Amygdala (tissue), 56 donors: ENCODE measurements around the gene GSTA5.
A peak's percentile ranks its signal among the peaks of the same experiment; 100 is the strongest.
"Not testable (repeated sequence)": the region's sequence is repeated elsewhere in the genome, so short reads cannot be mapped to it uniquely, and the experiment has no call there.

Source experiments
- DNase-seq, 56 donors: peaks; one replicate each; lab custom pipeline; 2025; lab: John Stamatoyannopoulos, UW

The GSTA5 gene

GRCh38 chr6:52840763-52841585, at the start of gene GSTA5:
Gene GSTA5, minus strand, starts transcription at chr6:52840813.
- DNase-seq, result no peak

DNA sequence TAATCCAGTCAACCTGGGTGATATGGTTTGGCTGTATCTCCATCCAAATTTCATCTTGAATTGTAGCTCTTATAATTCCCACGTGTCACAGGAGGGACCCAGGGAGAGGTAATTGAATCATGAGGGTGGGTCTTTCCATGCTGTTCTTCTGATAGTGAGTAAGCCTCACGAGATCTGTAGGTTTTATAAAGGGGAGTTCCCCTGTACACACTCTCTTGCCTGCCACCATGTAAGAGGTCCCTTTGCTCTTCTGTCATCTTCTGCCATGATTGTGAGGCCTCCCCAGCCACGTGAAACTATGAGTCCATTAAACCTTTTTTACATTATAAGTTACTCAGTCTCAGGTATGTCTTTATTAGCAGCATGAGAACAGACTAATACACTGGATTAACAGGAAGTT, 49.4 kb upstream of the GSTA5 start:
- DNase-seq, result no peak

- no peak for DNase-seq
Measured at GRCh38 chr6:52887910-52888524, 47.4 kb upstream of the GSTA5 start.

DNA sequence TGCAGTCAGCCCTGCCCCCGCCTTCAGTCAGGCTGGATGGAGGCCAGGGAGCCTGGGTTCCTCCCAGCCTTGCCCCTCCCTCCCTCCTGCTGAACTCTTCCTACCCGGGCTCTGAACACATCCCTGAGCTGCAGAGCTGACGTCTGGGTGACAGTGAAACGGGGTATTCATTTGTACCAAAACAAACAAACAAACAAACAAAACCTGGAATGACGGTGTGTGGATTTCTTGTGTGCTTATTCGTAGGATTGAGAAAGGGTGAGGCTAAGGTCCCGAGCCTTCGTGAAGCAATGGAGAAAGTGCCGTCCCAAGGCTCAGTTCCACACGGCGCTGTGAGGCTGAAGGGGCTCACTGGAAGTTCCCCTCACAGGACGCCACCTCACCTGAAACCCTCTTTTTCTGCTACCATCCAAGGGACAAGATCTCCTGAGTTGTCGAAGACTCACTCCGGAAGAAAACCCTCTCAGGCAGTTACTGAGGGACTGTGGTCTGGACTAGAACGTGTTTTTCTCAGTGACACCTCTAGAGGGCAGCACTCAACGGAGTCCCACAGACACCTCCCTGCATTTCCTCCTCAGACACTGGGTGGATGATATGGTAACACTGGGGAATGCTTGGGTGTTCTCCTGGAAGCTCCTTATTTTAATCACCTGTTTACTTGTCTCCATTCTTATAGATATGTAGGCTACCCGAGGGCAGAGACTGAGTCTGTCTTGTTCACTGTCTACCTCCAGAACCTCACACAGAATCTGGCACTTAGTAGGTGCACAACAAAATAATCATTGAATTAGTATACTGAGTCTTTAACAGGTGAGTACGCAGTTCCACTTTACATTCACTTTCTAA, 41.6 kb upstream of the GSTA5 start:
- peak in 47 of 56 donors; percentile 2 to 69 (median 18) for DNase-seq

DNA sequence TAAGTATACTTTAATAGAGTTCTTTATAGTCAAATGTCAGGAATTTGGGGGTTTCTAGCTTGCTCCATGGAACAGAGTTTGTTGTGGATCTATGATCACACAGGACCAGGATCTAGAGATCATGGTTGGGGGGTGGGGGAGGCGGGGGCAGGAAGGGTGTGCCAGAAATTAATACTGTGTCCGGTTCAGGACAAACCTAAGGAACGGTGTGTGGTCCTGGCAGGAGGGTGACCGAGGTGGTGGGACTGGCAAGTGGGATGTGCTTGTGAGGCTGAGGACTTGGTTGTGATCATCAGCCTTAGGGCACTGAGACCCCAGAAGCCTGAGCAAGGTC, 41.0 kb upstream of the GSTA5 start:
- DNase-seq, result no peak

DNA sequence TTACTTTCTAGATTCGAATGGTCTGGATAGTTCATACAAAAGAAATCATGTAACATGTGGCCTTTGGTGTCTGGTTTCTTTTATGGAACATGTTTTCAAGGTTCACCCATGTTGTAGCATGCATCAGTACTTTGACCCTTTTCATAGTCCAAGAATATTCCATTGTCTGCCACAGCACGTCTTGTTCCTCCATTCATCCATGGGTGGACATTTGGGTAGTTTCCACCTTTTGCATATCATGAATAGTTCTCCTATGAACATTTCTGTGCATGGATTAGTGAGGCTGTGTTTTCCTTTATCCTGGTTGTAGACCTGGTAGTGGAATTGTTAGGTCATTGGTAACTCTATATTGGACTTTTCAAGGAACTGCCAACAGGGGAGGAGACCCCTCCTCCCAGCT, 37.2 kb upstream of the GSTA5 start:
- no peak for DNase-seq

DNA sequence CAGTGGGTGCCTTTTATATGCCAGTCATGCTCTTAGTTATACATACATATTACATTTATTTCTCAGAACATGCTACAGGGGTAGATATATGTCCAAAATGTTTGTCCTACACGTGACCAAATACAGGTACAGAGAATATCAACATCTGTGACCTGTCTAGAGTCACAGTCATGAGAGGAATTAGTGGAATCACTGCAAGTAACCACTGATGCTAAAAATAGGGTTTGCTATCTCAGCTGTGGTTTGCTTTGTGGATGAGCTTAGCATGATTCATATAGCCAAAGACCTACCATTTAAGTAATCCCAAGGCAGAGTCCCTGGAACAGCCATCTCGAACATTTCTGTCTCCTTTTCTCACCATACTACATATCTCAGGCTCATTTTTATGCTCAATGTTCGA, 36.6 kb upstream of the GSTA5 start:
- no peak for DNase-seq

DNA sequence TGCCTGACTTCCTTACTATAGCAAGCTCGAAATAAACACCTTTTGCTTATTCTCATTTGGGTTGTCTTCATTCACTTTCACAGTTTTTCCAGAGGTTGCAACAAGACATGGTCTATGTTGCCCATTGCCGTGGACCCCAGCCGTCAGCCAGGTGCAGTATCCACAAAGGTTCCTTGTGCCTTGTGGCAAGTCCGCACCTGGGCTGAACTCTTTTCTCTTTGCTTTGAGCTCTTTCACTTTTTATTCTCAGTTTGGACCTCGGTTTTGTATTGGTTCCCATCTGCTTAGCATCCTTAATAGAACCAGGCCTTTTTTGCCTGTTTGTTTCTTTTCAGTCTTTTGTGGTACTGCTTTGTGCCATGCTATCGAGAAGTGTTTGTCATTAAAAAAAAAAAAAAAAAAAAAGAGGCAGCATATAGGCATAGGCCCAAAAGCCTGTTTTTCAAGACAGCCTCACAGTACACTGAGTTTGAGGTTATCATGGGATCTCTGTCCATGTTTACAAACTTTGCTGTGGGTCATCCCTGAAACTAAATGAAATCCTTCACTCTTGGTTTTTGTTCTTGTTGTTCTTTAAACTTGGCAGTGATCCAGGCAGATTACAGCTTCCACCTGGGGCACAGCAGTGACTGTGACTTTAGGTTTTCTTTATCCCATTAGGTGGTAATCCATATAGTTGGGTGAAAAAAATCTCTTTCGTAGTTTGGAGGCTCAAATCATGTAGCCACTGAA, 35.6 kb upstream of the GSTA5 start:
- no peak for DNase-seq

DNA sequence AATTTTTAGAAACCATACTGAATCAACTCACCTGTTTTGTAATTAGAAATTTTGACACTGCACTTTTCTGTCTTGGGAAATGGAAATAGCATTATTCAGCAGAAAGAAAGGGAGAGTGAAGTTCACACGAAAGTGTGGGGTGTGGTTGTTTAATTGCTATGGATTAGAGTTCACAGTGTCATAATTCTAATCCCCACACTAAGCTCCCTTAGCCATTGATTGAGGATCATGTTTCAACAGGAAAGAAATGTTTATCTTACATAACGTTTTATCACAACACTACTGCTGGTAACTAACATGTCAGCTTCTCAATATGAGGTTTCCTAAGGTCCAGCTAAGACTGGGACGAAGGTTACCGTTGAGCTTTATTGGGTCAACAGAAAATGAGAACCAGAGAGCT, 31.4 kb upstream of the GSTA5 start:
- no peak for DNase-seq

DNA sequence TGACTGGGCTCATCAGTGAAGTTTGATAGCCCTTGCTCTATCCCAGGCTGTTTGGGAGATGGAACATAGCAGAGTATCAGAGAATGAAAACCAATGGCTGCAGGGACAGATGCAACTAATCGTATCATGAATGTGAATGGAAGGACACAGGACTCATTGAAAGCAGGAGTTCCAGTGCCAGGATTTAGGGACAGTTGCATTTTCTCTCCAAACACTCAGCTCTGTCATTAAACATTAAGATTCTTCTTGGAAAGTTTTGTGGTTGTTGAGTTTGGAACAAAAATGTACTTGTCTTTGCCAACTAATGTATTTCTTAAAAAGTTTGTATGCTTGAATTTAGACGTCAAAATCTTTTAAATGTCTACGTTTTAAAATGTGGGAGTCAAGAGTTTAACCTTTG, 31.0 kb upstream of the GSTA5 start:
- DNase-seq, result no peak

DNA sequence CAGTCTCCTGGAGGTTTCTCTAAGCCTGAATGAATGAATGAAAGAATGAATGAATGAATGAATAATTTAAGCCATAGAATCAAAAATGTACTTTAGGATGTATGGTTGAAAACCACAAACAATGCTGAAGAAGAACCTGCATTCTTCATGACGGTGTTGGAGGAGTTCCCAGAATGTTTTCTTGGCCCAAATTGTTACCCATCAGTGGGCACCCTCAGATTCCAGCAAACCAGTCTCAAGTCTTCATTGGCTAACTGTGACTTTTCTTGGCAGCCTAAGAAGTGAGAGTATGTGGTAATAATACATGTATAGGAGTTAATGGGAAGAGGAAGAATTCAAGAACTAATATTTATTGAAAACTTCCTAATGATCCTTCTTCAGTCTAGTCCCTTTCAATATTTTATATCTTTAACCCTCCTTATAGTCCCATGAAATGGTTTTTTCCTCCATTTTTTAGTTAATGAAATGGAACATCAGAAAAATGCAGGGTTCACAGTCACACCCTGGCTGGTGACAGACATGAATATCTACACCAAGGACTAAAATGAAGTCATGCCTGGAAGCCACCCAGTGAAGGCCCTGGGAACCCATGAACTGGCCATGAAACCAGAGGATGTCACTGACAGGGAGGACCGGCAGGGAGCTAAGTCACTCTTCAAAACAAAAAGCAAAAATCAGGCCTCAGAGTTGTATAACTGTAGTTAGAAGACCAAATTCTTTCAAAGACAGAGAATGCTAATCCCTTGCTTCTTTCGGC, 29.9 kb upstream of the GSTA5 start:
- DNase-seq, result not testable (repeated sequence)

DNA sequence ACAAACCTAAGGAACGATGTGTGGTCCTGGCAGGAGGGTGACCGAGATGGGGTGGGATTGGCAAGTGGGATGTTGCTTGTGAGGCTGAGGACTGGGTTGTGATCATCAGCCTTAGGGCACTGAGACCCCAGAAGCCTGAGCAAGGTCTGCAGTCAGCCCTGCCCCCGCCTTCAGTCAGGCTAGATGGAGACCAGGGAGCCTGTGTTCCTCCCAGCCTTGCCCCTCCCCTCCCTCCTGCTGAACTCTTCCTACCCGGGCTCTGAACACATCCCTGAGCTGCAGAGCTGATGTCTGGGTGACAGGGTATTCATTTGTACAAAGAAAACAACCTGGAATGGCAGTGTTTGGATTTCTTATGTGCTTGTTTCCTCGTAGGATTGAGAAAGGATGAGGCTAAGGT, 28.3 kb upstream of the GSTA5 start:
- not testable (repeated sequence) for DNase-seq

DNA sequence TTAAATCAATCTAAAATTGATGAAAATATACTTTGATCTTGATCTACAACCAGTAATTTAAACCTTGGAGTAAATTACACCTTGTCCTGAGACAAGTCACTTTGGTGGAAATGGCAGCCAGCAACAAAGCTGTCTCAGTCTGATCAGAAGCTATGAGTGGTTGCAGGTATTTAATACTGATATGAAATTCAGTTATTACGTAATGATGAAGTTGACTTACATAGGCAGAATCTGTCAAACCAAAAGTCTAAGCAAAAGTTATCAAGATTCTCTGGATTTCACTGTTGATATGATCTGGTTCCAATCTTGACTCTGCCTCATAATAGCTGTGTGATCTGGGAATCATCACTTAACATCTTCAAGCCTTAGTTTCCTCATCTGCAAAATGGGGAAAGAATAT, 27.6 kb upstream of the GSTA5 start:
- DNase-seq, result no peak

- DNase-seq, result not testable (repeated sequence)
Measured at GRCh38 chr6:52861151-52861550, 20.5 kb upstream of the GSTA5 start.

- no peak for DNase-seq
Measured at GRCh38 chr6:52858416-52858815, 17.8 kb upstream of the GSTA5 start.

DNA sequence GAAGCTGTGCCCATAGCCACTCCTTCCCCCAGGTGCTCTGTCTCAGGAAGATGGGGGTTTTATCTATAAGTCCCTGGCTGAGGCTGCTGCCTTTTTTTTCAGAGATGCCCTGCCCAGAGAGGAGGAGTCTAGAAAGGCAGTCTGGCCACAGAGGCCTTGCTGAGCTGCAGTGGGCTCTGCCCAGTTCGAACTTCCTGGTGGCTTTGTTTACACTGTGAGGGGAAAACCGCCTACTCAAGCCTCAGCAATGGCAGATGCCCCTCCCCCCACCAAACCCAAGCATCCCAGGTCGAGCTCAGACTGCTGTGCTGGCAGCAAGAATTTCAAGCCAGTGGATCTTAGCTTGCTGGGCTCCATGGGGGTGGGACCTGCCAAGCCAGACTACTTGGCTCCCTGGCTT, 15.5 kb upstream of the GSTA5 start:
- DNase-seq, result not testable (repeated sequence)

- DNase-seq, result no peak
Measured at GRCh38 chr6:52849137-52849536, 8.5 kb upstream of the GSTA5 start.

GRCh38 chr6:52846002-52846401, 5.4 kb upstream of the GSTA5 start:
- no peak for DNase-seq

GRCh38 chr6:52843605-52844004, 3.0 kb upstream of the GSTA5 start:
- no peak for DNase-seq
